ENCODE measurements around the gene PKDCC.

The PKDCC gene

DNA sequence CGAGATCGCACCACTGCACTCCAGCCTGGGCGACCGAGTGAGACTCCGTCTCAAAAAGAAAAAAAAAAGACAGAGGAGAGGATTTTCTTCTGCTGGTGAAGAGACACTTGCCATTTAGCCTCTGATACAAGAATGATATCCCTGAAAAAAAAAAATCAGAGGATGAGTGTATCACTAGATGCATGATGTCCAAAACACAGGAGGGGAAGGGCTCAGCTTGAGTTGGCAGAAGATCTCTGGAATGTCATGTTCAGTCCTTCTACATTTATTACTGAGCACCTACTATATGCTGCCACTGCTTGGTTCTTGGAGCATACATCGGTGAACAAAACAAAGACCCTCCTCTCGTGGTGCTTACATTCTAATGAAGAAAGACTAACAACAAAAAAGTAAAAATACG, 10.9 kb upstream of the PKDCC start:
- Mint-ChIP-seq H3K9me3 (no peaks in the 10 kb centered on the region), H3K27ac (no peak overlapping the region), H3K36me3 (ENCODE audit: low read depth) (no peaks in the 10 kb centered on the region), H3K4me1 (ENCODE audit: low read depth) (no peaks in the 10 kb centered on the region), H3K4me3 (no peak overlapping the region), H3K27me3 (ENCODE audit: low read depth) (peaks cover 17% of the 10 kb centered on the region)
- no peak for DNase-seq (ENCODE audit: low spot score)

DNA sequence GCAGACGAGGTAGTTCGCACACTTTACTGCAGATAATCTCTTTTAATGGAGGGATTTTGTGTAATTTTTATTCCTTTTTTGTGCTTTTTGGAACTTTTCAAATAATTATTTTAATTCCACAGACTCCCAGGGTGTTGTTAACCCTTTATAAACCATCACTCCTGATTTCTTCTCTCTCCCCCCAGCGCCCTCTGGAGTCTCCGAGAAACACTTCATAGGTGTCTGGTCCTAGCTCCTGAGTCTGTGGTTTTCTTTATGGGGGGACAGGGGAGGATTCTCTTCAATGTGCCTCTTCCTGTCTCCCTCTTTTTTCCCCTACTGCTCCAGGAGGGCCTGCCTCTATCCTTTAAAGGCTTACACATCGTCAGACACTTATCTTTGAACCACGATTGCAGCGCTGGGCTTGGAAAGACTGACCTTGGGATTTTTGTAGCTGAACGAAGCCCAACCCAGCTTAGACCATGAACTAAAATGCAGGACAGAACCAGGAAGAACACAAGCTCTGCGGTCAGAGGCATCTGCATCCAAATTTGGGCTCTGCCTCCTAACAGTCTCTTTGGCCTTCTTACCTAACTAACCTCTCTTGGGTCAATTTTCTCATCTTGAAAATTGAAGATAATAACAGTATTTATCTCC, 7.1 kb upstream of the PKDCC start:
- no peak overlapping the region for H3K27ac Mint-ChIP-seq
- no peaks in the 10 kb centered on the region for H3K9me3 Mint-ChIP-seq
- H3K4me3 Mint-ChIP-seq: no peak overlapping the region
- H3K36me3 Mint-ChIP-seq (ENCODE audit: low read depth): no peaks in the 10 kb centered on the region
- peaks cover 42% of the 10 kb centered on the region for H3K27me3 Mint-ChIP-seq (ENCODE audit: low read depth)
- H3K4me1 Mint-ChIP-seq (ENCODE audit: low read depth): no peaks in the 10 kb centered on the region
- no peak for DNase-seq (ENCODE audit: low spot score)

DNA sequence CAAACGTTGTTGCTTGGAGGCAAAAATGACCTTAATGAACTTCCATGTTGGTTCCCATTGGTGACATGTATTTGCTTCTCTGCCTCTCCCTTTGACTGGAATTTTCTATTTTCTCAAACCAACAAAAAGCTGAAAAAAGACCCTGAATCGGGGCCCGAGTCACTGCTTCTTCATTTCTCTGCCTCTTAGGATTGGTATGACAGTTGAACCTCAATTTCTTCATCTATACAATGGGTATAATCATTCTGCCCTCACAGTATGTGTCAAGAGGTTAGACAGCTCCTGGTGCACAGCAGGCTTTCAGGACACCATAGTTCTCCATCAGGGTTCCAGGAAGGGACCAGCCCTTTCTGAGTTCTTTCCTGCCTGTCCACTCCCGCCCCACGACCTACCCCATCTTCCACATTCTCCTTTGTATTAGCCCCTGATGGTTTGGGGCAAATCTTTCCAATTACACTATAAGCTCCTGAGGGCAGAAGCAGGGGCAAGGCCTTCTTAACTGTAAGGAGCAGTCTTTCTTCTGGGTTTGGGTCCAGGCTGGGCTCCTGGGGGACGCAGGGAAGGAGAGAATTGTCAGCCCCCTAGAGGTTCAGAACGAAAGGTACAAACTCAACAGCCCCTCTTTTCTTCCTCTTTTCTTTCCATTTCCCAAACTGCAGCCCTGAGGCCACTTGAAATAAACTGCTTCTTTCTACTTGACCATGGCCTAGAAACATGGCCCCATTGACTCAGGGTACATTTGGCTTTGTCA, 6.3 kb upstream of the PKDCC start:
- no peaks in the 10 kb centered on the region for H3K4me1 Mint-ChIP-seq (ENCODE audit: low read depth)
- no peaks in the 10 kb centered on the region for H3K36me3 Mint-ChIP-seq (ENCODE audit: low read depth)
- H3K9me3 Mint-ChIP-seq: no peaks in the 10 kb centered on the region
- no peak for DNase-seq (ENCODE audit: low spot score)
- no peak overlapping the region for H3K27ac Mint-ChIP-seq
- peaks cover 48% of the 10 kb centered on the region for H3K27me3 Mint-ChIP-seq (ENCODE audit: low read depth)
- no peak overlapping the region for H3K4me3 Mint-ChIP-seq

DNA sequence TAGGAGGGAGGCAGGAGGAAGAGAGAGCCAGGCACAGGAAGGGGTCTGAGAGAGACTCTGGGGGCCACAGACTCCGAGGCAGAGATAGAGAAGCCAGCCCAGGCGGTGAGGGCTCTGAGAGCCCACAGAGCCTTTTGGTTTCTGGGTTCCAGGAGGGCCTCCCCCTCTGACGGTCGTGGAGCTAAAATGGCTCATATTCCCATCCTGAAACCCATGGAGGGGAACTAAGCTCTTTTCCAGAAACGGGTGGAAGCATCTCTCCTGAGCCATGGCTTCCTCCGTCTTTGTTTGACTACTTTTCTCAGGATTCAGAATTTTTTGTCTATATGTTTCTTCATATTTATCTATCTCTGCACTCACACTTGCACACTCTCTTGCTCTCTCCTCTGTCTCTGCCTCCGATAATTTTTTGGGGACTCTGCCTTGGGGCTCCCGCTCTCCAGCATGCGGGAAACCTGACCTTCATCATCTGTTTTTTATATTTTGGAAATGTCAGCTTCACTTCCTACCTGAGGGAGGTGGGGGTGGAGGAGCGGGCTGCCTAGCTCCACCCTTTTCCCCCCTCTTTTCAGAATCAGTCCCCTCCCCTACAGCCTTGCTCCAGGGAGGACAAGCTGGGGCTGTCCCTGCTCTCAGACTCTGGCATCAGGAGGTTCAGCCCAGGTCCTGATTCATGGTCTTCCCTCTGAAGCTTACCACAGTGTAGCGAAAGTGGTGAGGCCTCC, 5.0 kb upstream of the PKDCC start:
- no peaks in the 10 kb centered on the region for H3K36me3 Mint-ChIP-seq (ENCODE audit: low read depth)
- peaks cover 3% of the 10 kb centered on the region for H3K4me1 Mint-ChIP-seq (ENCODE audit: low read depth)
- no peak overlapping the region for H3K27ac Mint-ChIP-seq
- H3K4me3 Mint-ChIP-seq: no peak overlapping the region
- no peaks in the 10 kb centered on the region for H3K9me3 Mint-ChIP-seq
- no peak for DNase-seq (ENCODE audit: low spot score)
- peaks cover 53% of the 10 kb centered on the region for H3K27me3 Mint-ChIP-seq (ENCODE audit: low read depth)

DNA sequence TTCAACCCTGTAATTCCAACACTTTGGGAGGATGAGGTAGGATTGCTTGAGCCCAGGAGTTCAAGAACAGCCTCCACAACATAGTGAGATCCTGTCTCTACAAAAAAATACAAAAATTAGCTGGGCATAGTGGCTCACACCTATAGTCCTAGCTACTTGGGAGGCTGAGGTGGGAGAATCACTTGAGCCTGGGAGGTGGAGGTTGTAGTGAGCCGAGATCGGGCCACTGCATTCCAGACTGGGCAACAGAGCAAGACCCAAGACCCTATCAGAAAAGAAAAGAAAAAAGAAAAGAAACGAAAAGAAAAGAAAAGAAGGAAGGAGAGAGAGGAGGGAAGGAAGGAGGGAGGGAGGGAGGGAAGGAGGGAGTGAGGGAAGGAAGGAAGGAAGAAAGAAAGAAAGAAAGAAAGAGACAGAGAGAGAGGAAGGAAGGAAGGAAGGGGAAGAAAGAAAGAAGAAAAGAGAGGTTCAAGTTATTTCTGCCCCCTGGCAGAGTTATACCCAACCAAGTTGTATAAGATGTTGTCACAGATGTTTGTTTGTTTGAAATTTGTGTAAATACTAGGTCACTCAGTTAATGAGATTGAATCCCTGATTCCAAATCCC, 3.9 kb upstream of the PKDCC start:
- Mint-ChIP-seq H3K36me3 (ENCODE audit: low read depth) (no peaks in the 10 kb centered on the region), H3K9me3 (no peaks in the 10 kb centered on the region), H3K27me3 (ENCODE audit: low read depth) (peaks cover 58% of the 10 kb centered on the region), H3K4me3 (no peak overlapping the region), H3K4me1 (ENCODE audit: low read depth) (peaks cover 3% of the 10 kb centered on the region), H3K27ac (no peak overlapping the region)
- no peak for DNase-seq (ENCODE audit: low spot score)

DNA sequence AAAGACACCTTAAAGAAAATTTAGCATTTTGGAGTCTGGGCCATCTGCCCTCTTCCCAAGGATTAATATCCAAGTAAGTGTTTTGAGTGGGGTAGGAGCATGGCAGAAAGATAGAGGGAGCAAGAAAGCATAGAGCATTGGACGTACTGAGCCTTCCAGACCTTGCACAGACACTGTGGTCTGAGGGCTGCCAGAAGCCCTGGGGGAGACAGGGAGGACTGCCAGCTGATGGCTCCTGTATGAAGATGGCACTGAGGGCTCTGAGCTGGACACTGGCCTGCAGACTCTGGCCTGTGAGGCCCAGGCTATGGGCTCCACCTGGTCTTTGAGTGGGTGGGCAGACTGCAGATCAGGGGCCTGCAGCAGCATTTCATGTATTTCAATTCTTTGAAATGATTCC, 2.9 kb upstream of the PKDCC start:
- no peak for DNase-seq (ENCODE audit: low spot score)
- Mint-ChIP-seq H3K27ac (no peak overlapping the region), H3K27me3 (ENCODE audit: low read depth) (peaks cover 67% of the 10 kb centered on the region), H3K9me3 (no peaks in the 10 kb centered on the region), H3K4me3 (no peak overlapping the region), H3K36me3 (ENCODE audit: low read depth) (no peaks in the 10 kb centered on the region), H3K4me1 (ENCODE audit: low read depth) (peaks cover 3% of the 10 kb centered on the region)

DNA sequence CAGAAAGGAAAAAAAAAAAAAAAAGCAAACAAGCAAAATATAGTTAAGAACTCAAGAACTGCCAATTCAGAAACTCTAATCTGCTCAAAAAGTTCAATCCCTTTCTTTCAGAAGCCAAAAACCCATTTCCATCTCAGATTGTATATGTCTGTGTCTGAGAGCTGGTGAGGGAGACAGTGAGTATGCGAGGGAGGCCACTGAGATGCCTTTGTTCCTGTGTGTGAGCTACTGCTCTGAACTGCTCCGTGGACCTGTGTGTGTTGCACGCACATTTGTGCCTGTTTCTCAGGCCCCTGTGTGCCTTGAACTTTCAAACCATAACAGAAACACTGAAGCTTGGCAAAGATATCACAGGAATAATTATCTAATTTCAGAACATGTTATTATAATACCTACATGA, 2.5 kb upstream of the PKDCC start:
- Mint-ChIP-seq H3K27me3 (ENCODE audit: low read depth) (peaks cover 67% of the 10 kb centered on the region), H3K4me3 (no peak overlapping the region)
- DNase-seq (ENCODE audit: low spot score): no peak

DNA sequence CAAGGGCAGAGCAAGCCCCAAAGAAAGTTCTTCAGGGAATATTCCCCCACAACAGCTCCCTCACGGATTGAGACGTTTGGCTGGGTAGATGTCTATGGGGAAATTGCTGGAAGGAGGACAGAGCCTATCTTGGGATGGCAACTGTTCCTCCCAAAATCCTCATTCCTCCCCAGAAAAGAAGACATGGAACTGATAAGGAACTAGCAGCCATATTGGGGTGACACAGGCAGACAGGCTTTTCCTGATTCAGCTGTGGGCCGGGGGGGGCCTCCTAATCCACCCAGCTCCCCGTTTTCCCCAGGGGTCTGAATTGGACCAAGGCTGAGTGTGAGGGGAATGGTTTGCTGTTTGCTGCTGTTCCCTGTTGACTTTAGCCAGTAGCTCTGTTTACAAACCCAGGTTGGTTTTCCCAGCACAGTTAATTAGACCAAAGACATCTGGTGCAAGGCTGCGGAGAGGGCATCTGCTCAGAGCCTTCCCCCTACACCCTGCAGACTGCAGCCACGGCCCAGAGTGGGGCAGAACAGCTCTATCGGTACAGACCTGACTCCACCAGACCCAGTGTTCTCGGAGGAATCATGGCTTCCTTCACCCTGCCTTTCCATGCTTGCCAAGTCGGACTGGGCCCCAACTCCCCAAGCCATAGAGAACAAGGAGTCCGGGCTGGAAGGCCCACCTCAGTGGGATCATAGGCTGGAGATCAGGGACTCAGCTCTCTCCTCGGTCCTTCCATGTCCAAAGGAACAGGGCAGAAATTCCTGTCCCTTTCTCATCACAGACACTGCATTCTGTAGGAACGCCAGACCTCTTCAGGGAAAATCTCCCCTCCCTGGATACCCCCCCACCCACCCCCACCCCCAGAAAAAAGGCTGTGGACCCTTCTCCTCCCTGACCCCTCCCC, 1.7 kb upstream of the PKDCC start:
- no peak overlapping the region for H3K27ac Mint-ChIP-seq
- no peaks in the 10 kb centered on the region for H3K9me3 Mint-ChIP-seq
- H3K36me3 Mint-ChIP-seq (ENCODE audit: low read depth): no peaks in the 10 kb centered on the region
- peaks cover 70% of the 10 kb centered on the region for H3K27me3 Mint-ChIP-seq (ENCODE audit: low read depth)
- no peak for DNase-seq (ENCODE audit: low spot score)
- H3K4me3 Mint-ChIP-seq: peak overlapping the region; percentile 18
- peaks cover 3% of the 10 kb centered on the region for H3K4me1 Mint-ChIP-seq (ENCODE audit: low read depth)

More for the DNA sequence above, 2.5 kb upstream of the PKDCC start:
- H3K36me3 Mint-ChIP-seq (ENCODE audit: low read depth): no peaks in the 10 kb centered on the region
- no peak overlapping the region for H3K27ac Mint-ChIP-seq
- no peaks in the 10 kb centered on the region for H3K9me3 Mint-ChIP-seq
- peaks cover 3% of the 10 kb centered on the region for H3K4me1 Mint-ChIP-seq (ENCODE audit: low read depth)

DNA sequence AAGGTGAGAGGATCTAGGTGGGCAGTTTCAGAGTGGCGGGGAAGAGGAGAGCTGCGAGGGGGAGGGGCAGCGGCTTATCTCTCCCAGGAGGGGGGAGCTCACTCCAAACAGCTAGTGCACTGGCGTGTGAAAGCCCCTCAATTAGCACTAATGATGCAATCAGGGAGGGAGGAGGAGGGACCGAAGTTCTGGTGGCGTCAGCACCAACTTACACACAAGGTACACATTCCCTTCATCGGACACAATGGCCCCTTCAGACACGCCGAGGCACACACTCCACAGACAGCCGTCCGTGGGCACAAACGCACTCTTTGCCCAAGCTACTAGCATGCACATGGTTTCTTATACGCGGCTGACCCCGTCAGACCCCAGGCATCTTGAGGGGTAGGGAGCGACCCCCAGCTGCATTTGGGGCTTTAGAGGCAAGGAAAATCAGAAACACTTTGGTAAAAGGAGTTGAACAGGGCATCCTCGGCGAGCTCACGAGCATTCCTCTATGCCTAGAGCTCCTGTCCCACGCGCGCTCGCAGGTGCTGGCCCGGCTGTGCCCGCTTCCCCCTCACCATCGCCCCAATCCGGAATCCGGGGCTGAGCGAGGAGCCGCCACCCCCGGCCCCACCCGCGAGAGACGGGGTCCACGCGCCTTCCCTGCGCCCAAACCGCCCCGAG, 868 bp upstream of the PKDCC start:
- peaks cover 66% of the 10 kb centered on the region for H3K27me3 Mint-ChIP-seq (ENCODE audit: low read depth)
- H3K27ac Mint-ChIP-seq: no peak overlapping the region
- peaks cover 3% of the 10 kb centered on the region for H3K4me1 Mint-ChIP-seq (ENCODE audit: low read depth)
- no peaks in the 10 kb centered on the region for H3K9me3 Mint-ChIP-seq
- H3K36me3 Mint-ChIP-seq (ENCODE audit: low read depth): no peaks in the 10 kb centered on the region
- DNase-seq (ENCODE audit: low spot score): no peak
- peak overlapping the region; percentile 61 for H3K4me3 Mint-ChIP-seq

DNA sequence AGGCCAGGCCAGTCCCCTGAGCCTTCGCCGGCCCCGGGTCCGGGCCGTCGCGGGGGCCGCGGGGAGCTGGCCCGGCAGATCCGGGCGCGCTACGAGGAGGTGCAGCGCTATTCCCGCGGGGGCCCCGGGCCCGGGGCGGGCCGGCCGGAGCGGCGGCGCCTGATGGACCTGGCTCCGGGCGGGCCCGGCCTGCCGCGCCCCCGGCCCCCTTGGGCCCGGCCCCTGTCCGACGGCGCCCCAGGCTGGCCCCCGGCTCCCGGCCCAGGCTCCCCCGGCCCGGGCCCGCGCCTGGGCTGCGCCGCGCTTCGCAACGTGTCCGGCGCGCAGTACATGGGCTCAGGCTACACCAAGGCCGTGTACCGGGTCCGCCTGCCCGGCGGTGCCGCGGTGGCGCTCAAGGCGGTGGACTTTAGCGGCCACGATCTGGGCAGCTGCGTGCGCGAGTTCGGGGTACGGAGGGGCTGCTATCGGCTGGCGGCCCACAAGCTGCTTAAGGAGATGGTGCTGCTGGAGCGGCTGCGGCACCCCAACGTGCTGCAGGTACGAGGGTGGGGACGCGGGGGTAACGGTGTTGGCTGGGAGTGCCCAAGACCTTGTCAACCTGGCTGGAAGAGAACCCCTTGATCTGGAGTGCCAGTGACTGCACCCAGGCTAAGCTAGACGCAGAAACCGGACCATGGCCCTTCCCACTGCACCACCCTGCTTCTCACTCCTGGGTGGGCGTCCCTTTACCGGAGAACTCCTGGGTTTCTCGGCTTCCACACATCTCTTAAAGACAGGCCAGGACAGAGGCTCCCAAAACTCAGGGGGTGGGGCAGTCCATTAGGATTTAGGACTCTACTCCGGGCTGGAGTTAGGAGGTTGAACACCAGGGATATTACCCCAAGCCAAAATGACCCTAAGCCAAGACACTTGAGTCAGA, 739 bp downstream of the PKDCC start:
- no peak for DNase-seq (ENCODE audit: low spot score)
- Mint-ChIP-seq H3K36me3 (ENCODE audit: low read depth) (no peaks in the 10 kb centered on the region), H3K9me3 (no peaks in the 10 kb centered on the region), H3K4me3 (peak overlapping the region; percentile 52), H3K27me3 (ENCODE audit: low read depth) (peaks cover 61% of the 10 kb centered on the region), H3K27ac (no peak overlapping the region), H3K4me1 (ENCODE audit: low read depth) (peaks cover 3% of the 10 kb centered on the region)

DNA sequence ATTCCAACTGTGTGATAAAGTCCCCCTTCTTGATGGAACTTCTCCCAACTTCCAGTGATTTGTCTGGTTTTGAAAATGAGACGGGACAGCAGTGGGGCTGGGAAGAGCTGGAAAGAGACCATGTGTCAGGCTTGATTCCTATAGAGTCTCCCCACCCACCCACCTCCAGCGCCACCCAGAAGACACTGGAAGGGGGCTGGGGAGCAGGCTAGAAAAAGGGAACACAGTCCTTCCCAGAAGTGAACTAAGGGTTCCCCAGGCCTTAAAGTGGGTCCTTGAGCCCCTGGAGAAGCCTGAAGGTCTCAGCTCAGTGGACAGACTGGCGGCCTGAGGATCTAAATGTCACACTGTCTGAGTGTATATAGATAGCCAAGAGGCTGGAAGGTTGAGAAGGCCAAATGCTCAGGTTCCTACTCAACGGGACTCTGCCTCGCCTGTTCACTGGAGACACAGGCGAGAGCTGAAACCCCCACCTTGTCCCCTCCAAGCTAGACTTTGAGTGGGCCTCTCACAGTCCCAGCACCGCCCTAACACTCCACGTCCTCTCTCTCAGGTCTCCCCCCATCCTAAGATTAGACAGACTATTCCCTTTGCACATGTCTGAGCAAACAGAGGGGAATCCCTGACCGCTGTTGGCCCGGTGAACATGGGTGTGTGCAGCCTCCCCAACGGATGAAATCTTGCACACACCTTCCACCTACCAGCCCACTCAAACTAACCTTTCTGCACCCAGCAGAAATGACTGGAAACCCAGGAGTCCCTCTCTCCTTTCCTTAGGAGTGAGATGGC, 1.6 kb downstream of the PKDCC start:
- no peaks in the 10 kb centered on the region for H3K36me3 Mint-ChIP-seq (ENCODE audit: low read depth)
- peaks cover 3% of the 10 kb centered on the region for H3K4me1 Mint-ChIP-seq (ENCODE audit: low read depth)
- no peak for DNase-seq (ENCODE audit: low spot score)
- no peaks in the 10 kb centered on the region for H3K9me3 Mint-ChIP-seq
- H3K4me3 Mint-ChIP-seq: no peak overlapping the region
- H3K27me3 Mint-ChIP-seq (ENCODE audit: low read depth): peaks cover 54% of the 10 kb centered on the region
- no peak overlapping the region for H3K27ac Mint-ChIP-seq
